ENCODE results near the gene PDE4D. TPM values are rescaled to one million over a fixed set of nuclear protein-coding genes. Genes with fewer than 3 reads are reported as not detected.

The PDE4D gene
- total RNA-seq, 1 experiment from 2014 or later: 2.1 TPM

DNA sequence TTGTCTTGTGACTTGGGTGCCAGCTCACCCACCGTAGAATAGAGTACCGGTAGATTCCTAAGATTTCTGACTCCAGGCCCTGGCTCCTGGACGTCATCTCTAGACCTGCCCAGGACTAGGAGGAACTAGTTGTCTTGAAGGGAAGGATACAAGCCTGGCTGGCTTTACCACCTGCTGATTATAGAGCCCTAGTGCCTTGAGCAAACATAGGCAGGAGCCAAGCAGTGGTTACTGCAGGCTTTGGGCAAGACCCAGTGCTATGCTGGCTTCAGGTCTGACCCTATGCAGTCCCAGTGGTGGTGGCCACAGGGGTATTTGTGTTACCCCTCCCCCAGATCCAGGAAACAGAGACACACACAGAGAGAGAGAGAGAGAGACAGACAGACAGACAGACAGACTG lies 606.2 kb downstream of the PDE4D start:
- no peak overlapping the region for H3K9ac ChIP-seq (ENCODE audit: extremely low read depth, insufficient read length, low read length)
- no peak overlapping the region for H3T11ph ChIP-seq (ENCODE audit: low read length)
- Mint-ChIP-seq H3K4me3 (no peak overlapping the region), H3K27me3 (ENCODE audit: low read depth) (peaks cover 22% of the 10 kb centered on the region), H3K27ac (no peak overlapping the region), H3K9me3 (no peaks in the 10 kb centered on the region), H3K4me1 (peaks cover 0 to 2% of the 10 kb centered on the region in 2 experiments; a peak in 1 of 4 replicates), H3K36me3 (ENCODE audit: insufficient read depth in 1 of 3, low read depth in 3 of 3) (no peaks in the 10 kb centered on the region)
- no peaks in the 10 kb centered on the region for H3K4me1 ChIP-seq (ENCODE audit: insufficient read depth, low read length)
- TF ChIP-seq, protein P1, sequence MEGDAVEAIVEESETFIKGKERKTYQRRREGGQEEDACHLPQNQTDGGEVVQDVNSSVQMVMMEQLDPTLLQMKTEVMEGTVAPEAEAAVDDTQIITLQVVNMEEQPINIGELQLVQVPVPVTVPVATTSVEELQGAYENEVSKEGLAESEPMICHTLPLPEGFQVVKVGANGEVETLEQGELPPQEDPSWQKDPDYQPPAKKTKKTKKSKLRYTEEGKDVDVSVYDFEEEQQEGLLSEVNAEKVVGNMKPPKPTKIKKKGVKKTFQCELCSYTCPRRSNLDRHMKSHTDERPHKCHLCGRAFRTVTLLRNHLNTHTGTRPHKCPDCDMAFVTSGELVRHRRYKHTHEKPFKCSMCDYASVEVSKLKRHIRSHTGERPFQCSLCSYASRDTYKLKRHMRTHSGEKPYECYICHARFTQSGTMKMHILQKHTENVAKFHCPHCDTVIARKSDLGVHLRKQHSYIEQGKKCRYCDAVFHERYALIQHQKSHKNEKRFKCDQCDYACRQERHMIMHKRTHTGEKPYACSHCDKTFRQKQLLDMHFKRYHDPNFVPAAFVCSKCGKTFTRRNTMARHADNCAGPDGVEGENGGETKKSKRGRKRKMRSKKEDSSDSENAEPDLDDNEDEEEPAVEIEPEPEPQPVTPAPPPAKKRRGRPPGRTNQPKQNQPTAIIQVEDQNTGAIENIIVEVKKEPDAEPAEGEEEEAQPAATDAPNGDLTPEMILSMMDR (conservative IDR thresholded peaks at IDR 0.05): no peak
- no peak overlapping the region for H3K18ac ChIP-seq (ENCODE audit: insufficient read length, low read depth, low read length)
- H2BK12ac ChIP-seq (ENCODE audit: insufficient read length, low read depth, low read length): no peak overlapping the region
- H4K91ac ChIP-seq (ENCODE audit: insufficient read length, low read depth, low read length): no peak overlapping the region
- no peak for DNase-seq
- H3K23me2 ChIP-seq (ENCODE audit: insufficient read length, low read depth, low read length, poor library complexity, severe bottlenecking): no peaks in the 10 kb centered on the region
- no peaks in the 10 kb centered on the region for H4K20me1 ChIP-seq (ENCODE audit: control insufficient read depth, insufficient read depth, insufficient read length)
- H2BK15ac ChIP-seq (ENCODE audit: low read depth, low read length): no peak overlapping the region
- H3K27ac ChIP-seq (ENCODE audit: insufficient read length, low read depth, low read length): no peak overlapping the region
- H3K79me2 ChIP-seq (ENCODE audit: insufficient read depth, low read length): no peaks in the 10 kb centered on the region
- H2AK5ac ChIP-seq (ENCODE audit: insufficient read length, low read length): no peak overlapping the region
- H2BK5ac ChIP-seq (ENCODE audit: insufficient read length, low read length): no peak overlapping the region
- no peak overlapping the region for H3K56ac ChIP-seq (ENCODE audit: insufficient read length, low read depth, low read length)
- no peaks in the 10 kb centered on the region for H3K79me1 ChIP-seq (ENCODE audit: insufficient read depth, low read depth, low read length, poor library complexity, severe bottlenecking)
- no peak overlapping the region for H3K14ac ChIP-seq (ENCODE audit: insufficient read depth, low read length)
- H4K5ac ChIP-seq (ENCODE audit: insufficient read length, low read depth, low read length): no peak overlapping the region
- no peak overlapping the region for H3K23ac ChIP-seq (ENCODE audit: insufficient read length, low read depth, low read length)
- H3K4ac ChIP-seq (ENCODE audit: low read depth, low read length): no peak overlapping the region
- WGBS (ENCODE audit: extremely low coverage, insufficient read length, low lambda C conversion rate): no CpG with 5 or more reads among the region's 3 CpGs
- H3K9me3 ChIP-seq (ENCODE audit: control insufficient read depth, low read depth, low read length): no peaks in the 10 kb centered on the region
- no peak overlapping the region for H2AFZ ChIP-seq (ENCODE audit: low read length)
- no peak overlapping the region for H3K4me2 ChIP-seq (ENCODE audit: insufficient read depth, insufficient read length, low read length)
- H4K8ac ChIP-seq (replicated peaks; ENCODE audit: insufficient read length, low read depth, low read length): no peak overlapping the region
- H2BK120ac ChIP-seq (ENCODE audit: low read depth, low read length, poor library complexity, severe bottlenecking): no peak overlapping the region
- no peak overlapping the region for H2BK20ac ChIP-seq (ENCODE audit: low read depth, low read length, poor library complexity, severe bottlenecking)
- H3K27me3 ChIP-seq (ENCODE audit: insufficient read depth, low read length): no peaks in the 10 kb centered on the region
